22Rv1 (cell line): ENCODE data around the gene BCL6.

Experiments used
- H3K27ac ChIP-seq: fragments of 450-650 bp; 2 replicates; pipeline ENCODE4 v1.5.1; 2017
- CTCF ChIP-seq: fragments of 450-650 bp; IDR thresholded peaks from 2 replicates; pipeline ENCODE4 v1.5.1; 2017; ENCODE audit warnings: mild to moderate bottlenecking
- ZFX ChIP-seq: fragments of 450-650 bp; IDR thresholded peaks from 2 replicates; pipeline ENCODE4 v1.6.1; 2017; ENCODE audit warnings: antibody characterized with exemption, borderline replicate concordance

Gene BCL6

GRCh38 chr3:187773233-187774184 lies 28.2 kb upstream of the BCL6 start:
- no peak for TF ChIP-seq ZFX
- TF ChIP-seq CTCF: no peak
- no peak overlapping the region for H3K27ac ChIP-seq

GRCh38 chr3:187770224-187770623 lies 25.0 kb upstream of the BCL6 start:
- no peak overlapping the region for H3K27ac ChIP-seq
- no peak for TF ChIP-seq CTCF
- no peak for TF ChIP-seq ZFX

- no peak for TF ChIP-seq ZFX
- no peak for TF ChIP-seq CTCF
- H3K27ac ChIP-seq: no peak overlapping the region
Observed at GRCh38 chr3:187769771-187770170, 24.5 kb upstream of the BCL6 start.

GRCh38 chr3:187767266-187768012 lies 22.2 kb upstream of the BCL6 start:
- TF ChIP-seq ZFX (no peak), CTCF (no peak)

GRCh38 chr3:187765342-187765741 lies 20.1 kb upstream of the BCL6 start:
- TF ChIP-seq CTCF (no peak), ZFX (no peak)
- no peak overlapping the region for H3K27ac ChIP-seq

More at GRCh38 chr3:187767266-187768012, 22.2 kb upstream of the BCL6 start:
- no peak overlapping the region for H3K27ac ChIP-seq

GRCh38 chr3:187763850-187764648 lies 18.8 kb upstream of the BCL6 start:
- no peak for TF ChIP-seq ZFX

GRCh38 chr3:187762792-187763191 lies 17.5 kb upstream of the BCL6 start:
- H3K27ac ChIP-seq: no peak overlapping the region
- TF ChIP-seq CTCF: no peak

More at GRCh38 chr3:187763850-187764648, 18.8 kb upstream of the BCL6 start:
- no peak overlapping the region for H3K27ac ChIP-seq
